ENCODE measurements around the gene MPP2.

Gene MPP2

DNA sequence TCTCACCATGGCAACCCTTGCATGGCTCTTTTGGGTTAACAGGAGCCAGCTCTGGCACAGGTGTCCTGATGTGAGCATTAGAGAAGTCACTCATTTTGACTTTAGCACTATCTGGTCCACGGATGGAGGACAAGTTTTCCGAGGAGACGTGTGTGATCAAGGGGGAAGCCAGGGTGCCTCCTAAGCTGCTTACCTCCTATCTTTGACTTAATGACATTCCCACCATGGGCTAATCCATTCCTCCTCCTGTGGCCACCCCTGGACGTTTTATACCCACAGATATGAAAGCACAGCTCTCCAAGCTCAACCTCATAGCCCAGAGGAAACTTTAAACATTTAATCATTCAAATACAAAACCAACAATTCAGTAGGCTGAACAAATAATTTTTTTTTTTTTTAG is 18.8 kb downstream of the MPP2 start:
- Histone ChIP-seq H3K79me2 (ENCODE audit: control insufficient read depth, low read length) (no peaks in the 10 kb centered on the region), H3K27me3 (ENCODE audit: control insufficient read depth, low read length) (peaks cover 10% of the 10 kb centered on the region), H4K20me1 (ENCODE audit: control insufficient read depth, insufficient read depth, low read depth, low read length) (no peaks in the 10 kb centered on the region), H3F3A (ENCODE audit: control insufficient read depth, insufficient read depth) (no peaks in the 10 kb centered on the region), H3K36me3 (ENCODE audit: control insufficient read depth, low read length) (no peaks in the 10 kb centered on the region), H3K27ac (ENCODE audit: low read depth, low read length) (no peak overlapping the region), H3K9me3 (ENCODE audit: control insufficient read depth, insufficient read depth, low read length) (no peaks in the 10 kb centered on the region), H3K9me2 (replicated peaks; ENCODE audit: control insufficient read depth, low read length) (no peaks in the 10 kb centered on the region), H3K4me3 (ENCODE audit: low read length) (no peak overlapping the region), H3K4me2 (ENCODE audit: low read length) (no peak overlapping the region), H3K4me1 (ENCODE audit: control insufficient read depth, low read length) (no peaks in the 10 kb centered on the region)
- TF ChIP-seq CTCF (IDR thresholded peaks at IDR 0.05; ENCODE audit: low read depth, low read length, poor library complexity, severe bottlenecking), result no peak
- TF ChIP-seq EZH2phosphoT487 (IDR thresholded peaks at IDR 0.05; ENCODE audit: borderline replicate concordance, low read length), result no peak

GRCh38 chr17:43882761-43883415 is 24.4 kb downstream of the MPP2 start:
- H3K4me3 ChIP-seq (ENCODE audit: low read length), result no peak overlapping the region
- H3K36me3 ChIP-seq (ENCODE audit: control insufficient read depth, low read length), result no peaks in the 10 kb centered on the region
- no peaks in the 10 kb centered on the region for H3K9me2 ChIP-seq (replicated peaks; ENCODE audit: control insufficient read depth, low read length)
- no peaks in the 10 kb centered on the region for H3K9me3 ChIP-seq (ENCODE audit: control insufficient read depth, insufficient read depth, low read length)
- TF ChIP-seq EZH2phosphoT487 (IDR thresholded peaks at IDR 0.05; ENCODE audit: borderline replicate concordance, low read length) (no peak), CTCF (IDR thresholded peaks at IDR 0.05; ENCODE audit: low read depth, low read length, poor library complexity, severe bottlenecking) (no peak)
- H3K27me3 ChIP-seq (ENCODE audit: control insufficient read depth, low read length), result no peaks in the 10 kb centered on the region
- H4K20me1 ChIP-seq (ENCODE audit: control insufficient read depth, insufficient read depth, low read depth, low read length), result no peaks in the 10 kb centered on the region
- no peak overlapping the region for H3K27ac ChIP-seq (ENCODE audit: low read depth, low read length)
- no peak overlapping the region for H3K4me2 ChIP-seq (ENCODE audit: low read length)
- H3K4me1 ChIP-seq (ENCODE audit: control insufficient read depth, low read length), result no peaks in the 10 kb centered on the region
- H3K79me2 ChIP-seq (ENCODE audit: control insufficient read depth, low read length), result no peaks in the 10 kb centered on the region
- H3F3A ChIP-seq (ENCODE audit: control insufficient read depth, insufficient read depth), result no peaks in the 10 kb centered on the region

DNA sequence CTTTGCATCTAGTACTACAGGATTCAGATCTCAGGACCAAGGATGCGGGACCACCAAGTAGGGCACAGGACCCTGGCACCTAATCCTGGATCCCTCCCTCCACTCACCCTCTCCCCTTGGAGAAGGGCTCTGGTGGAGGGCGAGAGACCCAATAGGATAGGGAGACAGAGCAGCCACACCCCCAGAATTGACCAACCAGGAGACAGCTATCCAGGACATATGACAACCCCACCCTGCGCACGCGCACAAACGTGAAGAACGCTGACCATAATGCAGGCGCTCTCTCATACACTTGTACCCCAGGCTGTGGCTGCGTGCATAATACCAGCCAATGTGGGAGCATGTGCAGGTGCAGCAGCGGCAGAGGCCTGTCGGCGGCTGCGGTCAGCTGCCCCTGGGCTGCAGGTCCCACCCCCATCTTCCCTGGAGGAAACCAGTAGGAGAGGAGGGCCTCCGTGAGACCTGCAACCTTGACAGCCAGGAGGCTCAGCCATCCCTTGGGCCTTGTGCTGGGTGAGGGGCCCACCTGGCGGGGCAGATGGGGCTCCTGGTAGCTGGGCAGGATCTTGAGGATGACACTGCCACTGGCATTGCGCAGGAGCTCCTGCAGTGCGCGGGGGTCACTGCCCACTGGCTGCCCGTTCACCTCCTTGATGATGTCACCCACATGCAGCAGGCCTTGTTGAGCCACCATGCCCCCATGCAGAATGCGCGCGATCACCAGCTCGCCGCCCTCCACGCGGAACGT is 25.4 kb downstream of the MPP2 start:
- no peaks in the 10 kb centered on the region for H3K27me3 ChIP-seq (ENCODE audit: control insufficient read depth, low read length)
- H3K4me2 ChIP-seq (ENCODE audit: low read length), result no peak overlapping the region
- no peaks in the 10 kb centered on the region for H3K79me2 ChIP-seq (ENCODE audit: control insufficient read depth, low read length)
- TF ChIP-seq EZH2phosphoT487 (IDR thresholded peaks at IDR 0.05; ENCODE audit: borderline replicate concordance, low read length), result no peak
- no peak for TF ChIP-seq CTCF (IDR thresholded peaks at IDR 0.05; ENCODE audit: low read depth, low read length, poor library complexity, severe bottlenecking)
- no peak overlapping the region for H3K27ac ChIP-seq (ENCODE audit: low read depth, low read length)
- H3K4me1 ChIP-seq (ENCODE audit: control insufficient read depth, low read length), result no peaks in the 10 kb centered on the region
- H3F3A ChIP-seq (ENCODE audit: control insufficient read depth, insufficient read depth), result no peaks in the 10 kb centered on the region
- H3K9me3 ChIP-seq (ENCODE audit: control insufficient read depth, insufficient read depth, low read length), result no peaks in the 10 kb centered on the region
- H3K4me3 ChIP-seq (ENCODE audit: low read length), result no peak overlapping the region
- no peaks in the 10 kb centered on the region for H3K9me2 ChIP-seq (replicated peaks; ENCODE audit: control insufficient read depth, low read length)
- H3K36me3 ChIP-seq (ENCODE audit: control insufficient read depth, low read length), result no peaks in the 10 kb centered on the region
- no peaks in the 10 kb centered on the region for H4K20me1 ChIP-seq (ENCODE audit: control insufficient read depth, insufficient read depth, low read depth, low read length)
